Measurements from ENCODE around the gene ACSM2B. TPM values are rescaled to one million over a fixed set of nuclear protein-coding genes. Genes with fewer than 3 reads are reported as not detected.
"Not testable (repeated sequence)": the region's sequence is repeated elsewhere in the genome, so short reads cannot be mapped to it uniquely, and the experiment has no call there.

Gene ACSM2B
- total RNA-seq, 1 experiment from 2014 or later, result 1.4 TPM

- no peaks in the 10 kb centered on the region for H3K9me3 Mint-ChIP-seq (ENCODE audit: unreplicated experiment)
- no peak for DNase-seq
- Histone ChIP-seq H3K4me3 (ENCODE audit: low read depth, low read length) (no peak overlapping the region), H3K9me3 (no peaks in the 10 kb centered on the region), H3K27me3 (replicated peaks; ENCODE audit: control insufficient read depth, insufficient read depth, low read length) (no peaks in the 10 kb centered on the region), H3K36me3 (ENCODE audit: control insufficient read depth, insufficient read depth, low read length) (no peaks in the 10 kb centered on the region), H3K4me1 (no peaks in the 10 kb centered on the region)
- peaks cover 10% of the 10 kb centered on the region for H3K27me3 Mint-ChIP-seq (ENCODE audit: insufficient read depth, unreplicated experiment)
- no peak overlapping the region for H3K4me3 Mint-ChIP-seq (ENCODE audit: unreplicated experiment)
- ChIA-PET CTCF (no interaction called here), POLR2A (no interaction called here)
- no TSS peak for BruUV-seq (replicated peaks)
- intact Hi-C loops (cut with micrococcal nuclease; ENCODE audit: unreplicated experiment), result no loop called here
- H3K27ac Mint-ChIP-seq (ENCODE audit: unreplicated experiment), result no peak overlapping the region
- TF ChIP-seq, protein P1, sequence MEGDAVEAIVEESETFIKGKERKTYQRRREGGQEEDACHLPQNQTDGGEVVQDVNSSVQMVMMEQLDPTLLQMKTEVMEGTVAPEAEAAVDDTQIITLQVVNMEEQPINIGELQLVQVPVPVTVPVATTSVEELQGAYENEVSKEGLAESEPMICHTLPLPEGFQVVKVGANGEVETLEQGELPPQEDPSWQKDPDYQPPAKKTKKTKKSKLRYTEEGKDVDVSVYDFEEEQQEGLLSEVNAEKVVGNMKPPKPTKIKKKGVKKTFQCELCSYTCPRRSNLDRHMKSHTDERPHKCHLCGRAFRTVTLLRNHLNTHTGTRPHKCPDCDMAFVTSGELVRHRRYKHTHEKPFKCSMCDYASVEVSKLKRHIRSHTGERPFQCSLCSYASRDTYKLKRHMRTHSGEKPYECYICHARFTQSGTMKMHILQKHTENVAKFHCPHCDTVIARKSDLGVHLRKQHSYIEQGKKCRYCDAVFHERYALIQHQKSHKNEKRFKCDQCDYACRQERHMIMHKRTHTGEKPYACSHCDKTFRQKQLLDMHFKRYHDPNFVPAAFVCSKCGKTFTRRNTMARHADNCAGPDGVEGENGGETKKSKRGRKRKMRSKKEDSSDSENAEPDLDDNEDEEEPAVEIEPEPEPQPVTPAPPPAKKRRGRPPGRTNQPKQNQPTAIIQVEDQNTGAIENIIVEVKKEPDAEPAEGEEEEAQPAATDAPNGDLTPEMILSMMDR (IDR thresholded peaks at IDR 0.05; ENCODE audit: insufficient read depth in 1 of 2, low read depth in 1 of 2, low read length in 1 of 2, severe bottlenecking in 1 of 2, unreplicated experiment in 1 of 2), result no peak
- H3K4me1 Mint-ChIP-seq (ENCODE audit: low read depth, unreplicated experiment), result no peaks in the 10 kb centered on the region
- H3K36me3 Mint-ChIP-seq (ENCODE audit: insufficient read depth, unreplicated experiment), result no peaks in the 10 kb centered on the region
Observed at GRCh38 chr16:20538687-20539086, 37.5 kb downstream of the ACSM2B start.

DNA sequence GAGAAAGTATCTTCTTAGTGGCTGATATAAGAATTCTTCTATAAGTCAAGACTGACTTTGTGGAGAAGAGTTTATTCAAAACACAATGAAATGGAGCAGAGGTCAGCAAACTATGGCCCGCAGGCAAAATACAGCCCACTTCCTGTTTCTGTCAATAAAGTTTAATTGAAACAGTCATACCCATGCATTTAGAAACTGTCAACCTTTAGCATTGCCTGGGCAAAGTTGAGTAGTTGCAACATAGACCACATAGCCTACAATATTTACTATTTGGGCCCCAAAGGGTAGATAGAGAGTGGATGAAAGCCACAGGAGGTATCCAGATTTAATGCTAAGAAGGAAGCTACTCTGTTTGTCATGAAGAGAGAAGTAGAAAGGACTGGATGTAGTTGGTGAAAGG lies 38.0 kb downstream of the ACSM2B start:
- Histone ChIP-seq H3K27me3 (replicated peaks; ENCODE audit: control insufficient read depth, insufficient read depth, low read length) (no peaks in the 10 kb centered on the region), H3K36me3 (ENCODE audit: control insufficient read depth, insufficient read depth, low read length) (no peaks in the 10 kb centered on the region), H3K4me3 (ENCODE audit: low read depth, low read length) (no peak overlapping the region), H3K9me3 (no peaks in the 10 kb centered on the region), H3K4me1 (no peaks in the 10 kb centered on the region)
- H3K4me3 Mint-ChIP-seq (ENCODE audit: unreplicated experiment), result no peak overlapping the region
- no peak overlapping the region for H3K27ac Mint-ChIP-seq (ENCODE audit: unreplicated experiment)
- peaks cover 10% of the 10 kb centered on the region for H3K27me3 Mint-ChIP-seq (ENCODE audit: insufficient read depth, unreplicated experiment)
- DNase-seq, result no peak
- TF ChIP-seq, protein P1 (IDR thresholded peaks at IDR 0.05; ENCODE audit: insufficient read depth in 1 of 2, low read depth in 1 of 2, low read length in 1 of 2, severe bottlenecking in 1 of 2, unreplicated experiment in 1 of 2), result no peak
- BruUV-seq (replicated peaks), result no TSS peak
- POLR2A ChIA-PET, result no interaction called here
- no peaks in the 10 kb centered on the region for H3K9me3 Mint-ChIP-seq (ENCODE audit: unreplicated experiment)
- H3K4me1 Mint-ChIP-seq (ENCODE audit: low read depth, unreplicated experiment), result no peaks in the 10 kb centered on the region
- H3K36me3 Mint-ChIP-seq (ENCODE audit: insufficient read depth, unreplicated experiment), result no peaks in the 10 kb centered on the region
- intact Hi-C loops (cut with micrococcal nuclease; ENCODE audit: unreplicated experiment), result no loop called here
- CTCF ChIA-PET, result no interaction called here

DNA sequence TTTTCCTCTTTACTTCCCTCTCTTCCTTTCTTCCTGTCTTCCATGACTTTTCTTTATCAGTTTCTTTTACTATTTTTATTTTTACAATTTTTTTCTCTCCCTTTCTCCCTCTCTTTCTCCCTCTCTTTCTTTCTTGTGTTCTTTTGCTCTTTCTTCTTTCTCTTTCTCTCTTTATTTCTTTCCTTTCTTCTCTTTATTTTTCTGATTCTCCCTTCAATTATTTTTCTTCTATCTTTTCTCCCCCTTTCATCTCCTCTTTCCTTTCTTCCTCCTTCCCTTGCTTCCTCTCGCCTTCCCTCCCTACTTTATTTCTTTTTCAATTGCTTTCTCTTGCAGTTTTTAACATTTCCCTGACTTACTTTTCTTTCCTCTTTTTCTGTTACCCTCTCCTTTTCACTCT lies 39.5 kb downstream of the ACSM2B start:
- H3K9me3 ChIP-seq; BruUV-seq (replicated peaks); CTCF ChIA-PET; H3K4me3 ChIP-seq (ENCODE audit: low read depth, low read length); H3K36me3 Mint-ChIP-seq (ENCODE audit: insufficient read depth, unreplicated experiment); POLR2A ChIA-PET; H3K36me3 ChIP-seq (ENCODE audit: control insufficient read depth, insufficient read depth, low read length); H3K4me1 Mint-ChIP-seq (ENCODE audit: low read depth, unreplicated experiment); intact Hi-C loops (cut with micrococcal nuclease; ENCODE audit: unreplicated experiment); H3K4me3 Mint-ChIP-seq (ENCODE audit: unreplicated experiment); H3K27me3 Mint-ChIP-seq (ENCODE audit: insufficient read depth, unreplicated experiment); H3K9me3 Mint-ChIP-seq (ENCODE audit: unreplicated experiment); H3K27ac Mint-ChIP-seq (ENCODE audit: unreplicated experiment); DNase-seq; H3K27me3 ChIP-seq (replicated peaks; ENCODE audit: control insufficient read depth, insufficient read depth, low read length); H3K4me1 ChIP-seq: not testable (repeated sequence)

DNA sequence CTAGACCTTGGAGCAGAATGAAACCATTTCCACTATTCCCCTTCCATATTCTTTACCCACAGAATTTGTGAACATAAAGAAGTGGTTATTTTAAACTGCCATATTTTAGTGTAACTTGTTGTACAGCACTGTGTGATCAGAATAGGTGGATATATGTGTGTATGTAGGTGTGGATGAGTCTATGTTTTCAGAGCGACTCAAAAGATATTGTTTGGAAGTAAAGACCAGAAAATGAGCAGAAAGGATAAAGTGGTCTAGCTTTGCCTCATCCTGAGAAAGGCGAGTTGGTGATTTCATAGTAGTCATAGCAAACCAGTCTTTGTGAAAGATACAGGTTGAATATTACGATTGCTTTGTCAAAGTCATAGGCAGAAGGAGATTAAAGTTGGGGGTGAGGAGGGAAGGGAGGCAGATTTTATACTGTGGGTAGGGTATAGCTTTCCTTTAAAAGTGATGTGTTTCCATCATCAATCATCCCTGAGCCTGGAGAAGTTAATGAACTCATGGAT lies 43.8 kb downstream of the ACSM2B start:
- H3K27me3 Mint-ChIP-seq (ENCODE audit: insufficient read depth, unreplicated experiment); H3K36me3 Mint-ChIP-seq (ENCODE audit: insufficient read depth, unreplicated experiment); BruUV-seq (replicated peaks); H3K9me3 Mint-ChIP-seq (ENCODE audit: unreplicated experiment); DNase-seq; H3K4me3 ChIP-seq (ENCODE audit: low read depth, low read length); H3K27me3 ChIP-seq (replicated peaks; ENCODE audit: control insufficient read depth, insufficient read depth, low read length); H3K9me3 ChIP-seq; CTCF ChIA-PET; H3K4me3 Mint-ChIP-seq (ENCODE audit: unreplicated experiment); H3K27ac Mint-ChIP-seq (ENCODE audit: unreplicated experiment); H3K4me1 Mint-ChIP-seq (ENCODE audit: low read depth, unreplicated experiment); H3K36me3 ChIP-seq (ENCODE audit: control insufficient read depth, insufficient read depth, low read length); POLR2A ChIA-PET; H3K4me1 ChIP-seq; intact Hi-C loops (cut with micrococcal nuclease; ENCODE audit: unreplicated experiment): not testable (repeated sequence)

DNA sequence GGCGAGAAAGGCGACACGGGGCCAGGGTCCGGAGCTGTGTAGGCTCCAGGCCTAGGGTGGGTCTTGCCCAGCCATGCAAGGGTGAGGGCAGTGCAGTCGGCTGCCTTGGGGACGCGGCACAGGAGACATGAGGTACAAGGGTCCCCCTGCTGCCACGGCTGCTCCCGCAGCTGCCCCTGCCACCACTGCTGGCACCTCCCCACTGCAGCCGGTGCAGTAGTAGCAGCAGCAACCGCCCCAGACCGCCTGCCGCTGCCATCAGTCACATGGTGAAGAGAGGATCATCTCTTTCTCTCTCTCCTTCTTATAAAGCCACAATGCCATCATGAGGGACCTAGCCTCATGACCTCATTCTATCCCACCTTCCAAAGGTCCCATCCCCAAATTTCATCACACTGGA lies 44.4 kb downstream of the ACSM2B start:
- H3K27ac Mint-ChIP-seq (ENCODE audit: unreplicated experiment); H3K27me3 ChIP-seq (replicated peaks; ENCODE audit: control insufficient read depth, insufficient read depth, low read length); BruUV-seq (replicated peaks); H3K9me3 ChIP-seq; H3K4me3 Mint-ChIP-seq (ENCODE audit: unreplicated experiment); POLR2A ChIA-PET; H3K4me1 Mint-ChIP-seq (ENCODE audit: low read depth, unreplicated experiment); H3K9me3 Mint-ChIP-seq (ENCODE audit: unreplicated experiment); DNase-seq; H3K36me3 ChIP-seq (ENCODE audit: control insufficient read depth, insufficient read depth, low read length); intact Hi-C loops (cut with micrococcal nuclease; ENCODE audit: unreplicated experiment); H3K36me3 Mint-ChIP-seq (ENCODE audit: insufficient read depth, unreplicated experiment); CTCF ChIA-PET; H3K4me1 ChIP-seq; H3K27me3 Mint-ChIP-seq (ENCODE audit: insufficient read depth, unreplicated experiment); H3K4me3 ChIP-seq (ENCODE audit: low read depth, low read length): not testable (repeated sequence)

Data from Caco-2 (cell line).